Gastrocnemius medialis (tissue), 4 donors: ENCODE measurements around the gene HMGCLL1. TPM values are rescaled to one million over a fixed set of nuclear protein-coding genes. Genes with fewer than 3 reads are reported as not detected.

Experiments
- ATAC-seq, 2 donors: fragments of 150-250 bp; one replicate each; pipeline ENCODE4 v1.9.1; 2016
- DNase-seq, 2 donors: peaks; one replicate each; pipeline ENCODE4 v3.0.0-alpha.2; 2019
- H3K27ac ChIP-seq, 4 donors: fragments of 200-600 bp; sonication (generic); 1 replicate in 1 of 4; 2 replicates in 3 of 4; pipeline ENCODE4 v1.5.1; 2016 to 2018; ENCODE audit warnings: mild to moderate bottlenecking in 2 of 4, moderate library complexity in 1 of 4
- H3K27me3 ChIP-seq, 3 donors: fragments of 200-600 bp; sonication (generic) in 2 of 3; 1 replicate in 1 of 3; 2 replicates in 2 of 3; pipeline versions ENCODE4 v1.5.1 to v1.6.0; 2016 to 2019; ENCODE audit warnings: mild to moderate bottlenecking in 1 of 3, moderate library complexity in 1 of 3
- H3K36me3 ChIP-seq, 2 donors: fragments of 200-600 bp; sonication (generic) in 1 of 2; one replicate each; pipeline ENCODE4 v1.5.1; 2017 to 2018
- H3K4me1 ChIP-seq, 2 donors: fragments of 200-600 bp; sonication (generic) in 1 of 2; one replicate each; pipeline ENCODE4 v1.5.1; 2016 to 2017; ENCODE audit warnings: mild to moderate bottlenecking in 2 of 2
- H3K4me3 ChIP-seq, 4 donors: fragments of 200-600 bp; sonication (generic) in 3 of 4; 1 replicate in 1 of 4; 2 replicates in 3 of 4; pipeline ENCODE4 v1.5.1; 2016 to 2019; ENCODE audit warnings: mild to moderate bottlenecking in 2 of 4
- H3K9me3 ChIP-seq, 3 donors: fragments of 200-600 bp; sonication (generic) in 2 of 3; 1 replicate in 1 of 3; 2 replicates in 2 of 3; pipeline ENCODE4 v1.5.1; 2016 to 2019
- CTCF ChIP-seq, 5 experiments: fragments of 450-650 bp in 3 of 5; fragments of 200-600 bp in 2 of 5; sonication (generic) in 2 of 5; IDR thresholded peaks in 4 of 5; conservative IDR thresholded peaks in 1 of 5; 1 replicate in 4 of 5; 2 replicates in 1 of 5; pipeline ENCODE4 v1.5.1; 2016 to 2019; ENCODE audit warnings: antibody characterized with exemption in 5 of 5, mild to moderate bottlenecking in 3 of 5, moderate library complexity in 3 of 5
- POLR2A ChIP-seq, 2 donors: fragments of 450-650 bp; IDR thresholded peaks; one replicate each; pipeline ENCODE4 v1.6.1; 2017; ENCODE audit warnings: antibody characterized with exemption in 2 of 2, mild to moderate bottlenecking in 2 of 2, moderate library complexity in 2 of 2
- in situ Hi-C, 4 donors: fragments of 200-750 bp; cut with MboI; loops; one replicate each; pipeline versions ENCODE4 v1.15.0 to v1.8.0; 2017; ENCODE audit warnings: low sequenced_read_pairs in 4 of 4
- intact Hi-C: fragments of 100-400 bp; cut with DNase I; formaldehyde crosslinking; loops from one replicate; pipeline ENCODE4 v1.15.1; 2023; ENCODE audit warnings: low total_unique reads
- total RNA-seq, 4 donors: library from RNA; depleted of rRNA; stranded (reverse); fragments of >200 nt; gene quantifications; one replicate each; pipeline versions ENCODE4 v1.1.0 to v1.2.3, GENCODE V29; 2016

The HMGCLL1 gene
- total RNA-seq, 4 donors from 2014 or later = 0.53 to 3.6 (median 1.2) TPM

DNA sequence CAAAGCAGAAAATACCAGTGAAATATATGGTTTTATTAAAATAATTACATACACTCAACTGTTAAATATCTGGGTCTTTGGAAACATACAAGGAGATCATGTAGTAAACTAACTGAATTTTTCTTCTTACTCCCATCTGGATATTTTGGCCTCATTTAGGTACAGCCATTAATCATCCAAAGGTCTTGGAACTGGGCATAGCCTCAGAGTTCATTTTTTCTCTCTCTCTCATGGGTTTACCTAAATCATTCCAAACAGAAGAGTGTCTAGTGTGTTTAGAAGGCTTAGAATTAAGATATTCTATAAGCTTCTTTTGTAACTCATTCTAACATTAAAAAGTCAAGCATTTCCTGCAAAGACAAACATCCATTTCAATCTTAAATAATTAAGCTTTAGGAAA is 79.4 kb downstream of the HMGCLL1 start:
- no peaks in the 10 kb centered on the region for H3K9me3 ChIP-seq
- in situ Hi-C loops = no loop called here
- ATAC-seq = no peak
- no peaks in the 10 kb centered on the region for H3K36me3 ChIP-seq
- no peak for TF ChIP-seq POLR2A (IDR thresholded peaks at IDR 0.05)
- TF ChIP-seq CTCF (IDR thresholded peaks at IDR 0.05 in 4 of 5, conservative IDR thresholded peaks at IDR 0.05 in 1 of 5) = no peak
- H3K27me3 ChIP-seq = no peaks in the 10 kb centered on the region
- H3K4me3 ChIP-seq = no peak overlapping the region
- H3K27ac ChIP-seq = no peak overlapping the region
- DNase-seq = no peak
- intact Hi-C loops = no loop called here
- no peaks in the 10 kb centered on the region for H3K4me1 ChIP-seq

DNA sequence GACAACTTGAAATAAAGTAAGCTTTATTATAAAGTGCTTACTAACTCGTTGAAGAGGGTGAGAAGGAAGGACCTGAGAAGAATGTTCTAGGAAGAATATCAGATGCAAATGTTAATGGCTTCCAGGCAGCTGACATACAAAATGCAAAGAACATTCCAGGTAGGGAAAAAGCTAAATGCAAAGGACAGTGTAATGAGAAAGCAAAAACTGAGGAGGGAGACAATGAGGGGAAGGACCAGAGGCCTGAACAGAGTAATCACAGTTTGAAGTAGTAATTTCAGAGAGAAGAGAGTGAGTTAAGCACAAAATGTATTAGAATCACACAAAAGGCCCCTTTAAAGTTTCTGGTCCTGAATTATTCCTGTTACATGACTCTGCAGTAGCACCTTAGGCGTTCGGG is 81.3 kb downstream of the HMGCLL1 start:
- intact Hi-C loops = no loop called here
- H3K4me1 ChIP-seq = no peaks in the 10 kb centered on the region
- ATAC-seq (no peak), DNase-seq (no peak)
- in situ Hi-C loops = no loop called here
- TF ChIP-seq CTCF (IDR thresholded peaks at IDR 0.05 in 4 of 5, conservative IDR thresholded peaks at IDR 0.05 in 1 of 5) (no peak), POLR2A (IDR thresholded peaks at IDR 0.05) (no peak)
- H3K27ac ChIP-seq = no peak overlapping the region
- H3K36me3 ChIP-seq = no peaks in the 10 kb centered on the region
- no peaks in the 10 kb centered on the region for H3K27me3 ChIP-seq
- H3K4me3 ChIP-seq = no peak overlapping the region
- no peaks in the 10 kb centered on the region for H3K9me3 ChIP-seq

- DNase-seq = no peak
- H3K27me3 ChIP-seq = no peaks in the 10 kb centered on the region
- H3K27ac ChIP-seq = no peak overlapping the region
- intact Hi-C loops = no loop called here
- H3K36me3 ChIP-seq = no peaks in the 10 kb centered on the region
- in situ Hi-C loops = no loop called here
- no peaks in the 10 kb centered on the region for H3K4me1 ChIP-seq
- no peaks in the 10 kb centered on the region for H3K9me3 ChIP-seq
- H3K4me3 ChIP-seq = no peak overlapping the region
- TF ChIP-seq POLR2A (IDR thresholded peaks at IDR 0.05) (no peak), CTCF (IDR thresholded peaks at IDR 0.05 in 4 of 5, conservative IDR thresholded peaks at IDR 0.05 in 1 of 5) (no peak)
- ATAC-seq = no peak
Observed at GRCh38 chr6:55496201-55496600, 82.8 kb downstream of the HMGCLL1 start.

DNA sequence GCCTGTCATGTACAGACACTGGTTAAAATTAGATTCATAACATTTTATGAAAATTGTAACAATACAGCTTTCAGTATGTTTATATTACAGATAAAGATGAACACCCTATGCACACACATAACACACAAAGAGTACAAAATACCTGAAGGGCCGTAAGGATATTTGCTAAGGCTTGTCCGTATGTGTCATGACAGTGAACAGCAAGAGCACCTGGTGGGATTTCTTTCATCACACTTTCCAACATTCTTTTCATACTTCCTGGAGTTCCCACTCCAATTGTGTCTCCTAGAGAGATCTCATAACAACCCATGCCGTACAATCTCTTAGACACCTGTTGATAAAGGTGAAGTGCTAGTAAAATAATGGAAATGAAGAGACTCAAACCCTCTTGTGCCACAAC is 83.7 kb downstream of the HMGCLL1 start:
- H3K4me1 ChIP-seq = no peaks in the 10 kb centered on the region
- no peaks in the 10 kb centered on the region for H3K9me3 ChIP-seq
- H3K4me3 ChIP-seq = no peak overlapping the region
- ATAC-seq (no peak), DNase-seq (no peak)
- intact Hi-C loops (no loop called here), in situ Hi-C loops (no loop called here)
- TF ChIP-seq CTCF (IDR thresholded peaks at IDR 0.05 in 4 of 5, conservative IDR thresholded peaks at IDR 0.05 in 1 of 5) (no peak), POLR2A (IDR thresholded peaks at IDR 0.05) (no peak)
- no peaks in the 10 kb centered on the region for H3K36me3 ChIP-seq
- no peaks in the 10 kb centered on the region for H3K27me3 ChIP-seq
- H3K27ac ChIP-seq = no peak overlapping the region

DNA sequence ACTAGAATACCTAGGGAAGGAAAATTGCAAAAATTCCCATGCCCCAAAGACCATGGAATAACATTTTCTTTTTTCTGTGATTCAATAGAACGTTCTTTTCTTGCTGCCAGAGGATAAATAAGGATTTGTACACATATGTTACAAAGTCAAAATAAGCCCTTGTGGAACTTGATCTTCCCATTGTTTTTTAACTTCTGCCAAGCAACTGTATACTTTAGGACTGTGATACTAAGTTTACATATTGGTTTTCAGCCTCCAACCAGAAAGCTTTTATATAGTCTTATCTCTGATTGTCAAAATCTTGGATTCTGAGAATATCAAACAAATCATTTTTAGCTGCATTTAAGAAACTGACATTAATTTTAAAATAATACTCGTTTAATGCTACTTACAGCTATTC is 84.6 kb downstream of the HMGCLL1 start:
- H3K4me3 ChIP-seq = no peak overlapping the region

More for the DNA sequence above, 84.6 kb downstream of the HMGCLL1 start:
- ATAC-seq (no peak), DNase-seq (no peak)
- TF ChIP-seq CTCF (IDR thresholded peaks at IDR 0.05 in 4 of 5, conservative IDR thresholded peaks at IDR 0.05 in 1 of 5) = no peak
- TF ChIP-seq POLR2A (IDR thresholded peaks at IDR 0.05) = no peak
- Histone ChIP-seq H3K36me3 (no peaks in the 10 kb centered on the region), H3K27me3 (no peaks in the 10 kb centered on the region), H3K9me3 (no peaks in the 10 kb centered on the region), H3K27ac (no peak overlapping the region), H3K4me1 (no peaks in the 10 kb centered on the region)
- in situ Hi-C loops (no loop called here), intact Hi-C loops (no loop called here)
